IPS-NIHi7 (cell line): Measurements from ENCODE around the gene FCF1.

Source experiments
- DNase-seq: peaks from one replicate; pipeline ENCODE4 v3.0.0; 2012; ENCODE audit warnings: mixed read lengths; ENCODE audit errors: extremely low spot score

The FCF1 gene, protein sequence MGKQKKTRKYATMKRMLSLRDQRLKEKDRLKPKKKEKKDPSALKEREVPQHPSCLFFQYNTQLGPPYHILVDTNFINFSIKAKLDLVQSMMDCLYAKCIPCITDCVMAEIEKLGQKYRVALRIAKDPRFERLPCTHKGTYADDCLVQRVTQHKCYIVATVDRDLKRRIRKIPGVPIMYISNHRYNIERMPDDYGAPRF

DNA sequence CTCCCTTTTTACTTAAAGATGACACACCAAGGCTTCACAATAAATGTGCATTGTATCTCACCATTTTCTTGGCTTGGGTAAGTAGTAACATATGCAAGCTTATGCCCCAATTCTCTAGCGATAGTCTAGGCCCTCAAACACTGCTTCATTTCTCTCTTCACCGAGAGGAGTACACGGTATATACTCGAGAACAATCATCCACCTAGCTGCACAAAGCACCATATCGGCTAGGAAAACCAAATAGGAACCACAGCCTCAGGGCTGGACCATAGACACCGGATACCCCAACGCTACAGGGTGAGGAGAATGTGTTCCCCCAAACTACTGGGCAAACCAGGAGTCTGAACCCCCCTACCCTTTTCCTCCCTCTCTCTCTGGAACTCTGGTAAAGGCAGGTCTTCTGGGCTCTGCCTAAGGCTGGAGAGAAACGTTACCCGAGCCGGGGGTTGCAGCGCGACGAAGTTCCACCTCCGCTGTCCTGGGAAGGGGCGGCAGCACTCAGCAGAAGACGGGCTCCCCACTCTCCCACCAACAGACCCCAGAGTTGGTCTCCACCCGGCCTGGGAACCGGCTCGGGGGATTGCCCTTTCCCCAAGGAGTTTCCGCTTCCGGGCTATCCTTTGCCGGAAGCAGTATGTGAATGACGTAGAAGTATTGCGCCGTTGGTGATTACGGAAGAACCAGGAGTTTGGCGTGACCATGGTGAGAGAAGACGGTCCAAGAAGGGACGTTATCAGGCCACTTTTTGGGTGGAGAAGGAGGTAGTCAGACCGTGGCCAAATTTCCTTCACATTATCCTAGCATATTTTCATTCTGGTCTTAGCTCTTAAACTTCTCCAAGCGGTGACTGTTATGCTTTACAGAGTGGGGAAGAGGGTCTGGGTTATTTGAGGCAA, at the start of gene FCF1, which contains the start of gene AREL1:
FCF1 (plus strand) TSS at position 646 of the 896 bp plus-strand sequence; CDS start at position 700, 54 bp downstream.
AREL1 (minus strand) TSS at position 582 of the 896 bp plus-strand sequence. CDS start 27,465 bp downstream, outside the sequence.
- peak; percentile 99 for DNase-seq

DNA sequence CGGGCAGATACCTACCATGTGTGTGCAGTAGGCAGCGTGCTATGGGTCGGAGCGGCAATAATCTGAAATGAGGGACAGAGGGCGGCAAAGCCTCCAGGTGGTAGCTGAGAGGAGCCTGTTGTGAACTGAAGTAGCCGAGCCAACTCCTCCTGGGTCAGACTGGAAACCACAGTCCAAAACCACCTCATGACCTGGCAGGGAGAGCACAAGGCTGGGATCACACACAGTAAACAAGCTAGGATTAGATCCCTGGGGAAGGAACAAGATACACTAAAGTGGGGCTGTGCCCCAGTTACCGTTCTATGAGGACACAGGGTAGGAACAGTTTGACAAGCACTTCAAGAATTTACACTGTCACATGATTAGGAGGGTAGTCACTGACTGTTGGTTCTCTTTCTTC, 49.1 kb upstream of the FCF1 start:
- DNase-seq = no peak

DNA sequence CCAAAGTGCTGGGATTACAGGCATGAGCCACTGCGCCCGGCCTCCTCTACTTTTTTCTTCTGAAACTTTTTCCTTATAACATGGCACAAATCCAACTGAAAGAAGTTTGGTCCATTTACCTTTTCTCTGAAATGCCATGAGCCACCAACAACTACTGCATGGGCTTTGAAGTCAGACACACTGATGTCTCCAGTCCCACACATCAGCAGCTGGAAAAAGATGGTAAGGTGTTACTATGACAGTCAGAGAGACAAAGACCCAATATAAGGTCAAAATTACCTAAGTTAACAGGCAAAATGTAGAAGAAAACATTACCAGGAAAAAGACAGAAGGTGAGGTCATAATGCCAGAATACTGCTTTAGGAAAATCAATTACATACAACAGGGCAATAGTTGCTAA, 48.2 kb upstream of the FCF1 start:
- no peak for DNase-seq

DNA sequence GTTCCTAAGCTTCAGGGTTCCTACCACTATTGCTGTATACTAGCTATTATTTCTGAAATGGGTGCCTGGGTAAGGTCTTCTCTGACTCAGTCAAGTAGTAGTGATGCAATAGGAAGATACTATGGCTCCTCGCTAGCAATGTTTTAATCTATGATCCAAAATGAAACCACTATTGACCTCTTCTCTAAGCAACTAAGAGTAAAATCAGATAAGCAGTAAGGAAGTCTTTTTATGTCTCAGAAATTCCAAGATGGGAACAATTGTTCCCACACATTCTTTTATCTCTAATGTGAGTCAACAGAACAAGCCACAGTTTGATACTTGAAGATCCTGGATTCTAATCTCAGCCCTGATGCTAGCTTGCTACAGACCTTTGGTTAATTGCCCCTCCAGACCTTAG, 45.2 kb upstream of the FCF1 start:
- no peak for DNase-seq

DNA sequence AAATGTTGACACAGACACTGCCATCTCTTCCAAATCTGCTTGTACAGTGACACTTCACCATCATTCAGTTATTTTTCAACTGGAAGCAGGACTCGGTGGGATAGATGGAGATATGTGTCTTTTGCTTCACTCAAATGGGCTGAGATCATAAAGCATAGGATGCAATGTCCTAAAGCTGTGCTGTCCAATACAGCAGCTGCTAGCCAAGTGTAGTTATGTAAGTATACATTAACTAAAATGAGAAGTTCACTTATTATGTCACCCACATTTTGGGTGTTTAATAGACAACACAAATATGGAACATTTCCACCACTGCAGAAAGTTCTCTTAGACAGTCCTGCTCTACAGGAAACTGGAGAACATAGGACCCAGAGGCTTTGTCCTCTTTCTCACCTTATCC, 43.7 kb upstream of the FCF1 start:
- DNase-seq = no peak

DNA sequence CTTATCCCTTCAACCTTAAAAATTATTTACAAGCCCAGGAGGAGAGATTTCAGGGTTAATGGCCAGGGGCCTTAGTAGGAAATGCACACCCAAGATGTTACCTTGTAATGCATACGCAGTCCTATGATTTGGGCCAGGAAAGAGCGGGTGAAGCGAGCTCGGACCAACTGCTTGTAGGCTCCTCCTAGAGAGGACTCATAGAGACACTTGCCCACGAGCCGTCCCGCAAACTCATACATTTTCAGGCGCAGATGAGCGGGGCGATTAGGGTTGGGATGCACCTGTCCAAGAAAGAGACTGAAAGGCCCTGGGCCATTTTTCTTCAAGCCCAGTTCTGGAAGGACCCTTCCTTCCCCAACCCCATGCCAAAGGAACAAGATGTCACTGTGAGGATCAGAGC, 43.1 kb upstream of the FCF1 start:
- no peak for DNase-seq

DNA sequence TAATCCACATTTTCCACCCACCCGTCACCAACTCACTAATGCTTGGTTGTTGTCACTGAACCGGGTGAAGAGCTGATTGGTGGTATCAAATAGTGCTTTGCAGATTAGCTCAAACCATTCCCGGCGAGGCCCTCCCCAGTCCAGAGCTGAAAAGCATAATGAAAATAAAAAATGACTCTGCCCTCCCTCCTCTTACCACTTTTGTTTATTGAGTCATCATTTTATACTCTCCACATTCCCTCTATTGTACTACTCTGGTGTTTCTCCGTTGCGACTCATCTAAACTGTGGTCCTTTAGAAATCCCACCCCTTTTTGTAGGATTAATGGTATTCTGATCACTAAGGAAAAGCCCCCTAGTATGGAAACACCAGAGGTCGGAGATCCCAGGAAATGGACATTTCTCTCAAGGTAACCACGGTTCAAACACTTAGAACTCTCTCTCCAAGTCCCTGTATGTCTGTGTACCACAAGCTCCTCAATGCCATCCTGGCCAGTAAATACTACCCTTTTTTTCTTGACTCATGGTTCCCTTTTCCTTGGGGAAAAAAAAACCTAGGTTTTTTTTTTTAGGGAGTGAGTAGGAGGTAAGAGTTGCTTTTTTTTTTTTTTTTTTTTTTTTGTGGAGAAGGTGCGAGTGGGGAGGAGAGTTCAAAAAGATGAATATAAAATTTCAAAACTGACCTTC, 42.1 kb upstream of the FCF1 start:
- DNase-seq = no peak

DNA sequence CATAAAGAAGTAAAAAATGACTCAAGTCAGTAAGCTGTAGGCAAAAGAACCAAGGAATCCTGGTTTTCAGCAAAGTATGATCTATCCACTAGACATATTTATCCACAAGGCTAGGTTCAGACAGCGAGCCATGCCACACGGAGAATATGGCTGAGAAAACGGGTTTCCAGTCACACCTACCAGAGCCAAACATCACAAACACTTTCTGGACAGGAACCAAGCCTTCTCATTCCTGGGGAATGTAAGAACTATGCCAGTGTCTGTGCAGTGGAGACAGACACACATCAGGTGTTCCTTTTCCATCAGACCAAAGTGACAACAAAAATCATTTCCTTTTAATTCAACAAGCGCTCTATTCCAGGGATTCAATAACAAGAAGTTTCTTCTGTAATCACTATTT, 41.2 kb upstream of the FCF1 start:
- no peak for DNase-seq

DNA sequence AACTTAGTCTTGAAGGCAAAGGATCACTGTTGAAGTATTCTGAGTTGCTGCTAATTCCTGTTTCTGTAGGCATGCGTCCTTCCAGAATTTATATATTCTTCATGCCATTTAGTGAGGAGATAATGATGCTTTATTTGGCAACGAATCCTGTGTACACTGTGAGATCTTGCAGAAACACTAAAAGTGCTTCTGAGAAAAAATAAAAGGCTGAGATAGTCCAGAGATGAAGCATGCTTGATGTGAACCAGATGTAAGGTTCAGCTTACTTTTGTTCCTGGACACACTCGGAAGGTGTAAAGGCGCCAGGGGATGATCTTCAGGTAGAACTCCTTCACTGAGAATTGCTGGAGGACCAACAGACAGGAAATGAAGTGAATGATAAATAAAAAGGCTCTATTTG, 39.2 kb upstream of the FCF1 start:
- no peak for DNase-seq

DNA sequence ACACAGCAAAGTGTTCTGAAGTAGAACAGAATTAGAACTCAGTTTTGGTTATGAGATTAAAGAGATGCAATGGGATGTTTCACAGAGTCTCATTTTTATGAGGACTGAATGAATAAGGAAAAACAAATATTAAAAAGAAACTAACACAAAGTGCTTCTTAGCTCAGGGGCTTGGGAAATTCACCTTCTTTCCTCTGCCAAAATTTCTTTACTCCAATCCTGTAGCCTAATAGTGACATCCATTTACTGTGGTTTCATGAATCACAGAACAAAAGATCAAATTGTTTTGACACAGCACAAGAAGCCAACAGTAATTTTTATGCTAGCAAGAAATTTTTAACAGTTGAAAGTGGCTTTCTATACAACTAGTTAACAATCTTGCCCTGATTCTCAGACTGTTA, 37.7 kb upstream of the FCF1 start:
- no peak for DNase-seq

DNA sequence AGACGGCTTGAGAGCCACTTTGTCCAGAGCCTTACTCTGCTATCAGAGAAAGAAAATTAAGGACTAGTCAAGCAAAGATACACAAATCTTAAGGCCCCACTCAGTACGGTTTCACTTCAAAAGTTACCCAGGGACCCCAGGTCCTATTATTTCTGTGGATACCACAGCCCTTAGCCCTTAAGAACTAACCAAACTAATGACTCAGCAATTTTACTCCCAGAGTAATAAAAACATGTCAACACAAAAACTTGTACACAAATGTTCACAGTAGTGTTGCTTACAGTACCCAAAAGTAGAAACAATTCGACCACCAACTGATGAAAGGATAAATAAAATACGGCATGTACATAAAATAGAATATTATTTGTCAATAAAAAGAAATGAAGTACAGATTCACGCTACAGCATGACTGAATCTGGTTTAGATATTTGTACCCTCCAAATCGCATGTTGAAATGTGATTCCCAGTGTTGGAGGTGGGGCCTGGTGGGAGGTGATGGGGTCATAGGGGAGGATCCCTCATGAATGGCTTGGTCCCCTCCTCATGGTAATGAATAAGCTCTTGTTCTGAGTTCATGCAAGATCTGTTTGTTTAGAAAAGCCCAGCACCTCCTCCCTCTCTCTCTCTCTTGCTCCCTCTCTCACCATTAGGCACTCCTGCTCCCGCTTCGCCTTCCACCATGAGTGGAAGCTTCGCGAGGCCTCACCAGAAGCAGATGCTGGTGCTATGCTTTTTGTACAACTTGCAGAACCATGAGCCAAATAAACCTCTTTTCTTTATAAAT, 30.6 kb upstream of the FCF1 start:
- no peak for DNase-seq

DNA sequence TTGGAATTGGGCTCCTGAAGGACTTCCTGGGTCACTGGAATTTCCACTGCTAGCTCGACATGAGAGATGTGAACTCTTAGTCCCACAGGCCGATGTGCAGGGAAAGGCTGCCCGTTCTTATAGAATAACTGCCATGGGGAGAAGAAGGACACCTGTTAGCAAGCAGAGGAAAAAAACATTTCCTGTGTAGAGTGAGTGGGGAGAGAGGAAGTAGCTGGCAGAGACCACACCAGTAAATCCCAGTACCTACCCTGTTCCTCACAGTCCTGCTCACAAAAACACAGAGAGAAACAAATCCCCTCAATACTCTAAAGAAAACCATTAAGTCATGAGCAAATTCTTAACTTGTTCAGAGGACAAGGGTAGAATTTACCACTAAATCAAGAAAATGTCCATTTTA, 29.5 kb upstream of the FCF1 start:
- DNase-seq = no peak

DNA sequence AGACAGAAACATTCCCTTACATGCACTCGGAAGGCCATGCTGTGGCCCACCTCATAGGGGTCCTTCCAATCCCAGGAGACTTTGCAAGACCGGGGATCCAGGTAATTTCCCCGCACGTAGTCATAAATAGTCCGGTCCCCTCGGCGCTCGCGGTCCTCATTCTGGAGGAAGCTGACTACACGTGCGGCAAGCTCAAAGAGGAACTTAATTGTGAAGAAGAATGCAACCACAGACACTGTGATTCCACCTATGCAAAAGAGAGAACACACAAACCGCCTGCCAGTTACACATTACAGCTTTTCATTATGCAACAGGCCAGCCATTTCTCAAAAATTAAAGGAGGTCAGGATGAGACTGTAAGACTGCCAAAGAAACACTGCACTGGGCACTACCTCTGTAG, 28.5 kb upstream of the FCF1 start:
- no peak for DNase-seq

DNA sequence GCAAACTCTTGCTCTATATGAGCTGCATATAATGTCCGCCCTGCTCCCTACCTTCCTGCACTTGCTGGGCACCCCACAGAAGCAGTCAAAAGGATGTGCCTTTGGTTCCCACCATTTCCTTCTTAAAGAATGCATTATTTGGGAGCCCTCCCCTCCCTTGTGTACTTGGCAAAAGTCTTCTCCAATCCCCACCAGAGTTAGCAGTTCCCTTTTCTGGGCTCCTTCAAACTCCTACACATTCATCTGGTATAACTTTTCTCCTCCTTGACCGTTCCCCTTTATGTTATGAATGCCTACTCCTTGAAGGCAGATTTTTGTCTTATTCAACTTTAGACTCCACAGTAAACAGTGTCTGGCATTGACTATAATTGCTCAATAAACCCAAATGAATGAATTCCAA, 27.9 kb upstream of the FCF1 start:
- no peak for DNase-seq

DNA sequence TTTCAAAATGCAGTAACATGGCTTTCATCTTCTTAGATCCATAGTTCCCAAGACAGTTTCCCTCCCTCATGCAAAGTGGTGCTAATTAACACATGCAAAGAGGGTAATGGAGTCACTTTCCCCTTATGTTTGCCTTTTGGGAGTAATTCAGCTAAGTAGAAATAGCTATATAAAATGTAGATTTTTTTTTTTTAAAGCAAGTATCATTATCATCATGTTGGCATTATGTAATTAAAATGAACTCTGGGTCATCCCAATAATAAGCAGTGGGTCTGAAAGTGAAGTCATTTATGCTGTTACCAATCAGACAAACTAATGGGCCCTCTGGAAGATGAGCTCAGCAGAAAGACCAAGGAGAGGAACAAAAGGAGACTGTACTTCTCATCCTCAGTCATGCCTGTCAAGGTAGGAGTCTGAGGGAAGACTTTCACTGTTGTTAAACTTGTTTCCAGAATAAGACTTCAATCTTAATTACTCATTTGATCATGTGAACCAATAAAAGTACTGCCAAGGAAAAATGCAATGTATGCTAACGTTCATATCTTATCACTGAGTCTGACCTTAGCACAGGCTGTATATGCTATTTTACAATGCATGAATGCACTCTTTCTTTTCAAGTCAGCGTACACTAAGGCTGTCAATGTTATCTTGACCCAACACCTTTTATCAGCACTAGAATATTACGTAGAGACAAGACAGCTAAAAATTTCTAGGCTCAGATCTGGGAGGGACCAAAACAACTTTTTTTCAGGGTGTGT, 26.8 kb upstream of the FCF1 start:
- no peak for DNase-seq

DNA sequence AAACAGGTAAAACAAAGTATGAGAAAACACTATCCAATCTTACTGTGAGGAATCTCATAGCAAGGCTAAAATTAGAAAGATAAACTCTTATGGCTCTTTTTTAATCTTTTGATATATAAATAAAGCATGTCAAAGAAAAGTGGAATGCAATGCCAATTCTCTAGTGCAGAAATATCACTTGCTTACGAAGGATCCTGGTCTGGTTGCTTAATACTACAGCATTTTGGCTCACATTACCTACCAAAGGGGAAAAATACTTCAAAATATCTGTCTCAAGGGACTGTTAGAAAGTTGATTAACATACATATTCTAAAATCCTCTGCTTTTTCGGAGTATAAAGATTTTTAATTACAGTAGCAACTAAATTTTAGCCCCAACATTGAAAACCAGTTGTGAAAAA, 21.5 kb upstream of the FCF1 start:
- no peak for DNase-seq

DNA sequence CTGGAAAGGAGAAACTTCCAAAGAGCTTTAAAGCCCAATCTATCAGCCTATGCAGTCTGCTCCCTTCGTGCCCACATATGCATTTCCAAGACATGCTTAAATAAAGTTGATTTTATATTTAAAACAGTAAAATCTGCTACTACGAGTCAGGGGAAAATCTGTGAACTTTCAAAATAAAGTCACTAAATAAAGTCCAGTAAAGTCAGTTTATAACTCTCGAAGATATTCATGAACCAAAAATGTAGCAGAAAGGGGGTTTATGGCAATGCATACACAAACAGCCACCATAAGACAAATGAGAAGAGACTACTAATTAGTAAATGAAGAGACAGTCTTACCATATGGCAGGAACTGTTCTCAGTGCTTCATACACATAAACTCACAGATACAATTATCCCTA, 19.8 kb upstream of the FCF1 start:
- DNase-seq = no peak

DNA sequence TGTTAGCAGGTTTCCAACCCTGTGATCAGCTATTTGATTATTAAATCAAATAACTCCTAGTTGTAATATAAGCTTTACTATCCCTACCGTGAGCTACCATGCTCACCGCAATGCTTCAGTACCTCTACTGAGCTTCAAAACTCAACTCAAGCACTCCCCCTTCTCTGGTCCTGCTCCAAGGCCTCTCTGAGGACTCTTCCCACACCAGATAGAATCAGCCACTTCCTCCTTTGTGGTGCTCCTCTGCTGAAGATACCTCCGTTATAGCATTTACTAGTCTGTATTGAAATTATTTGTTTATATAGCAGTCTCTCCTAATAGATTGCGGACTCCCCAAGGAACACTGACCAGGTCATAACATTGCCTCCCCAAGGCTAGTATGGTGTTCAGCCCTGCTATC, 17.5 kb upstream of the FCF1 start:
- DNase-seq = no peak

DNA sequence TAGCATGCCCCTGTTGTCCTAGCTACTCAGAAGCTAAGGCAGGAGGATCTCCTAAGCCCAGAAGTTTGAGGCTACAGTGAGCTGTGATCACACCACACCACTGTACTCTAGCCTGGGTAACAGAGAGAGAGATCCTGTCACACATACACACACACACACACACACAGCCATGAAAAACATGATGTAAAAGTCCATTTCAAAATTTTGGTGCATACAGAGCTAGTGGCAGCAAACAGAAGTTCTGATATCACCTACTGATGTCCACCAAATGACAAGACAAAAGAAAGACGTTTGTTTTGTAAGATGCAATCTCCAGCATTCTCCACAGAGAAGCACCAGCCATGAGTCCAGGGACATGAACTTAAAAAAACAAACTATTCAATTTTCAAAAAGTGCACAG, 15.9 kb upstream of the FCF1 start:
- no peak for DNase-seq

DNA sequence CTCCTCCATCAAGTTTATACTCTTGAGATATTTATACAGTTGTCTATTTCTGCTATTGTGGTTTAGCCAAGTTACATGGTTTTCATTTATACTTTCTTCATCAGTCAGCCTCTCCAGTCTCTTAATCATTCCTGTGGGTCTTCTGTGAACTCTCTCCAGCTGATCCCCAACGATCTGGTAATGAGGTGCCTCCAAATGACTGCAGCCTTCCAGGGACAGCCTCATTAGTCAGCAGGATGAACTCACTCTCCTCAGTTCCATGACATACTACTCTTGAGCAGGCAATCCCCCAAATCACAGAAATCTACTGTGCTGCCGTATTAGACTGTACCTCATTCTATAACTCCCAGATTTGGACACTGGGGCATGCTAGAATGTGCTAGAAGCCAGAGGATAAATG, 15.4 kb upstream of the FCF1 start:
- DNase-seq = no peak

DNA sequence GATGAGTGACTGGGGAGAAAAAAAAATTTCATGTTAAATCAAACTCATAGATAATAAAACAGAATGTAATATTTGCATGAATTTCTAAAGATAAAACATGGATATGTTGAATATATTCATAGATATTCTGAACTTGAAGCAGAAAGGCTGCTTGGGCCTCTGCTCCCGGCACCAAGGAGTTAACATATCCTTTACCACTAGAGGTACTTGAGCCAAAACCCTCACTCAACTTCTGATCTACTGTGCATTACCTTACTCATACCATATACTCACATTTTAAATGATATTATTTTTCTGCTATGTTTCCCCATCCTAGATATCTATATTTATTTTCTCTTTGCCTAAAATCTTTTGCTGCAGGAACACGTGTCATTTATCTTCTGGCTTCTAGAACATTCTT, 15.0 kb upstream of the FCF1 start:
- no peak for DNase-seq
